PC-3 (cell line): ENCODE data around the gene HCFC1R1.

Source experiments
- EZH2 ChIP-seq: fragments of 300-600 bp; sonication (generic); IDR thresholded peaks from one replicate; pipeline ENCODE4 v1.6.1; 2017; ENCODE audit warnings: antibody characterized with exemption, mild to moderate bottlenecking, low read length; ENCODE audit not compliant: unreplicated experiment
- EZH2phosphoT487 ChIP-seq: fragments of 300-600 bp; sonication (generic); IDR thresholded peaks from 2 replicates; pipeline ENCODE4 v1.6.1; 2018; ENCODE audit warnings: mild to moderate bottlenecking, antibody characterized with exemption, low read length, borderline replicate concordance
- TF ChIP-seq, protein P1 (sequence below): fragments of 300-600 bp; sonication (generic); conservative IDR thresholded peaks from 2 replicates; pipeline ENCODE4 v1.5.1; 2017; ENCODE audit warnings: antibody characterized with exemption, low read depth, mild to moderate bottlenecking, low read length

DNA sequence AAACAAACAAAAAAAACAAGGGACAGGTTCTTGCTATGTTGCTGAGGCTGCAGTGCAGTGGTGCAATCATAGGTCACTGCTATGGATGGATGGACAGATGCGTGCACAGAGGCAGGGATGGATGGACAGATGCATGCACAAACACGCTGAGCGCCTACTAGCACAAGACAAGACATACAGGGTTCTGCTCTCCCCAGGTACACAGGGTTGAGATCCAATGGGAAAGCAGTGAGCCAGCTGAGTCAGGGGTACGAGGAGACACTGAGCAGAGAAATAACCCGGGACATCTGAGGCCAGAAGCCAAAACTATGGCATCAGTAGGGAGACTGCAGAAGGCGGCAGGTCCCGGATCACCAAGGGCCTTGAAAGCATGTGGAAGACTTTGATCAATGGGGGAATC, 47.9 kb upstream of the HCFC1R1 start:
- TF ChIP-seq, protein P1, sequence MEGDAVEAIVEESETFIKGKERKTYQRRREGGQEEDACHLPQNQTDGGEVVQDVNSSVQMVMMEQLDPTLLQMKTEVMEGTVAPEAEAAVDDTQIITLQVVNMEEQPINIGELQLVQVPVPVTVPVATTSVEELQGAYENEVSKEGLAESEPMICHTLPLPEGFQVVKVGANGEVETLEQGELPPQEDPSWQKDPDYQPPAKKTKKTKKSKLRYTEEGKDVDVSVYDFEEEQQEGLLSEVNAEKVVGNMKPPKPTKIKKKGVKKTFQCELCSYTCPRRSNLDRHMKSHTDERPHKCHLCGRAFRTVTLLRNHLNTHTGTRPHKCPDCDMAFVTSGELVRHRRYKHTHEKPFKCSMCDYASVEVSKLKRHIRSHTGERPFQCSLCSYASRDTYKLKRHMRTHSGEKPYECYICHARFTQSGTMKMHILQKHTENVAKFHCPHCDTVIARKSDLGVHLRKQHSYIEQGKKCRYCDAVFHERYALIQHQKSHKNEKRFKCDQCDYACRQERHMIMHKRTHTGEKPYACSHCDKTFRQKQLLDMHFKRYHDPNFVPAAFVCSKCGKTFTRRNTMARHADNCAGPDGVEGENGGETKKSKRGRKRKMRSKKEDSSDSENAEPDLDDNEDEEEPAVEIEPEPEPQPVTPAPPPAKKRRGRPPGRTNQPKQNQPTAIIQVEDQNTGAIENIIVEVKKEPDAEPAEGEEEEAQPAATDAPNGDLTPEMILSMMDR: no peak
- TF ChIP-seq EZH2 (no peak), EZH2phosphoT487 (no peak)
